ENCODE measurements around the gene M6PR. TPM values are rescaled to one million over a fixed set of nuclear protein-coding genes. Genes with fewer than 3 reads are reported as not detected.

Gene M6PR
- total and polyA plus RNA-seq, 2 of the 13 experiments (the other 11 are each of a cell fraction or from before 2014, with no cell fraction given), result 98.2 to 127 TPM

DNA sequence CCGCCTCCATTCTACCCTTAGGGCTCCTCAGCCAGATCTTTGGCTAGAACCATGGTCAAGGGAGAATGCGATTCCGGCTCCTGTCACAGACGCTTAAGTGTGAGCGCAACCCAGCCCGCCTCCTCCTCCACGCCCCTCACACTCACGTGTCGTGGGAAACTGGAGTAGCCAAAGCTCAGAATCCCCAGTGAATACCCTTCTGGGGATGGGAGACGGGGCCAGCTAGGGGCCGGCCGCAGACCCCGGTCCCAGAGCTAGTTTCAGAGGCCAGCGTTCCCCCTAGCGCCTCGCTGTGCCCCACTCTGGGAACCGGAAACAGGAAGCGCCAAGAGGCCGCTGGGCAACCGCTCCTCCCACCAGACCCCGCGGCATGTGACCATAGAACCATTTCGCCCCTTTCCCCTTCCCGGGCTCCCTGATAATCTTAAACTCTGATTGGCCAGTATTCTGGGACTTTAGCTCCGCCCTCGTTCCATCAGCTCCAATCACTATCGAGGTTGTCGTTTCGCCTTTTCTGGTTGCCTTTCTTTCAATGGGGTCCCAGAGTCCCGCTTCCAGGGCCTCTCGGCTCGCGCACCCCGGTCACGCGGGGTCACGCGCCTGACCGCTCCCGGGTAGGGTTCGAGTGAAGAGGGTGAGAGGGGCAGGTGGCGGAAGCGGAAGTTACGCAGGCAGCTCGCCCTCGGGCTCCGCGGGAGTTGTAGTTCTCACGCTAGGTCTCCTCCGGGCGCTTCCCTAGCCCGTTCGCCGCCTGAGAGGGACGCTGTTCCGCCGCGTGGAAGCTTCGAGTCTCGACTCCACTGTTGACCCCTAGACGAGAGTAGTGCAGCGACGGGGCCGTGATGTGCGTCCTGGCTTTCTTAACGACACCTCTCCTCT is at the start of gene M6PR (continued):
- TF ChIP-seq PRDM15 (CRISPR knock-in tag; IDR thresholded peaks at IDR 0.05), result peak; percentile 45; the same call in 1 of the 2 replicates
- peak; percentile 92 for TF ChIP-seq ZBTB25 (CRISPR knock-in tag; IDR thresholded peaks at IDR 0.05)
- TF ChIP-seq, protein P1, sequence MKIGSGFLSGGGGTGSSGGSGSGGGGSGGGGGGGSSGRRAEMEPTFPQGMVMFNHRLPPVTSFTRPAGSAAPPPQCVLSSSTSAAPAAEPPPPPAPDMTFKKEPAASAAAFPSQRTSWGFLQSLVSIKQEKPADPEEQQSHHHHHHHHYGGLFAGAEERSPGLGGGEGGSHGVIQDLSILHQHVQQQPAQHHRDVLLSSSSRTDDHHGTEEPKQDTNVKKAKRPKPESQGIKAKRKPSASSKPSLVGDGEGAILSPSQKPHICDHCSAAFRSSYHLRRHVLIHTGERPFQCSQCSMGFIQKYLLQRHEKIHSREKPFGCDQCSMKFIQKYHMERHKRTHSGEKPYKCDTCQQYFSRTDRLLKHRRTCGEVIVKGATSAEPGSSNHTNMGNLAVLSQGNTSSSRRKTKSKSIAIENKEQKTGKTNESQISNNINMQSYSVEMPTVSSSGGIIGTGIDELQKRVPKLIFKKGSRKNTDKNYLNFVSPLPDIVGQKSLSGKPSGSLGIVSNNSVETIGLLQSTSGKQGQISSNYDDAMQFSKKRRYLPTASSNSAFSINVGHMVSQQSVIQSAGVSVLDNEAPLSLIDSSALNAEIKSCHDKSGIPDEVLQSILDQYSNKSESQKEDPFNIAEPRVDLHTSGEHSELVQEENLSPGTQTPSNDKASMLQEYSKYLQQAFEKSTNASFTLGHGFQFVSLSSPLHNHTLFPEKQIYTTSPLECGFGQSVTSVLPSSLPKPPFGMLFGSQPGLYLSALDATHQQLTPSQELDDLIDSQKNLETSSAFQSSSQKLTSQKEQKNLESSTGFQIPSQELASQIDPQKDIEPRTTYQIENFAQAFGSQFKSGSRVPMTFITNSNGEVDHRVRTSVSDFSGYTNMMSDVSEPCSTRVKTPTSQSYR (CRISPR knock-in tag; IDR thresholded peaks at IDR 0.05; ENCODE audit: borderline replicate concordance), result no peak
- TF ChIP-seq, protein P2, sequence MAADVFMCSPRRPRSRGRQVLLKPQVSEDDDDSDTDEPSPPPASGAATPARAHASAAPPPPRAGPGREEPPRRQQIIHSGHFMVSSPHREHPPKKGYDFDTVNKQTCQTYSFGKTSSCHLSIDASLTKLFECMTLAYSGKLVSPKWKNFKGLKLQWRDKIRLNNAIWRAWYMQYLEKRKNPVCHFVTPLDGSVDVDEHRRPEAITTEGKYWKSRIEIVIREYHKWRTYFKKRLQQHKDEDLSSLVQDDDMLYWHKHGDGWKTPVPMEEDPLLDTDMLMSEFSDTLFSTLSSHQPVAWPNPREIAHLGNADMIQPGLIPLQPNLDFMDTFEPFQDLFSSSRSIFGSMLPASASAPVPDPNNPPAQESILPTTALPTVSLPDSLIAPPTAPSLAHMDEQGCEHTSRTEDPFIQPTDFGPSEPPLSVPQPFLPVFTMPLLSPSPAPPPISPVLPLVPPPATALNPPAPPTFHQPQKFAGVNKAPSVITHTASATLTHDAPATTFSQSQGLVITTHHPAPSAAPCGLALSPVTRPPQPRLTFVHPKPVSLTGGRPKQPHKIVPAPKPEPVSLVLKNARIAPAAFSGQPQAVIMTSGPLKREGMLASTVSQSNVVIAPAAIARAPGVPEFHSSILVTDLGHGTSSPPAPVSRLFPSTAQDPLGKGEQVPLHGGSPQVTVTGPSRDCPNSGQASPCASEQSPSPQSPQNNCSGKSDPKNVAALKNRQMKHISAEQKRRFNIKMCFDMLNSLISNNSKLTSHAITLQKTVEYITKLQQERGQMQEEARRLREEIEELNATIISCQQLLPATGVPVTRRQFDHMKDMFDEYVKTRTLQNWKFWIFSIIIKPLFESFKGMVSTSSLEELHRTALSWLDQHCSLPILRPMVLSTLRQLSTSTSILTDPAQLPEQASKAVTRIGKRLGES (CRISPR knock-in tag; IDR thresholded peaks at IDR 0.05; ENCODE audit: borderline replicate concordance), result no peak; the same call in 1 of the 2 replicates
- TF ChIP-seq ZMYM2 (CRISPR knock-in tag; IDR thresholded peaks at IDR 0.05), result 0 out of 2 replicates have a peak, but pooled peaks have one; percentile 74
- TF ChIP-seq ZNF605 (CRISPR knock-in tag; IDR thresholded peaks at IDR 0.05), result no peak
- TF ChIP-seq YY1 (IDR thresholded peaks at IDR 0.05; ENCODE audit: insufficient read depth, insufficient replicate concordance, low read depth, low read length), result no peak
- peak; percentile 12; the same call in 1 of the 2 replicates for TF ChIP-seq ZNF816 (CRISPR knock-in tag; IDR thresholded peaks at IDR 0.05; ENCODE audit: borderline replicate concordance)
- peak; percentile 91 for TF ChIP-seq KMT2B (CRISPR knock-in tag; IDR thresholded peaks at IDR 0.05)
- TF ChIP-seq, protein P3, sequence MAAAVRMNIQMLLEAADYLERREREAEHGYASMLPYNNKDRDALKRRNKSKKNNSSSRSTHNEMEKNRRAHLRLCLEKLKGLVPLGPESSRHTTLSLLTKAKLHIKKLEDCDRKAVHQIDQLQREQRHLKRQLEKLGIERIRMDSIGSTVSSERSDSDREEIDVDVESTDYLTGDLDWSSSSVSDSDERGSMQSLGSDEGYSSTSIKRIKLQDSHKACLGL (CRISPR knock-in tag; IDR thresholded peaks at IDR 0.05), result peak; percentile 46
- no peak for TF ChIP-seq NR3C1 (CRISPR knock-in tag; IDR thresholded peaks at IDR 0.05)
- no peak for TF ChIP-seq GTF2F1 (IDR thresholded peaks at IDR 0.05; ENCODE audit: low read length)
- peak; percentile 92 for TF ChIP-seq ZNF556 (CRISPR knock-in tag; IDR thresholded peaks at IDR 0.05; ENCODE audit: borderline replicate concordance)
- no peak for TF ChIP-seq CHD4 (IDR thresholded peaks at IDR 0.05; ENCODE audit: borderline replicate concordance, low read length)
- peak; percentile 51; the same call in 1 of the 2 replicates for TF ChIP-seq PAX8 (CRISPR knock-in tag; IDR thresholded peaks at IDR 0.05; ENCODE audit: borderline replicate concordance)
- TF ChIP-seq HOXD1 (CRISPR knock-in tag; IDR thresholded peaks at IDR 0.05), result peak; percentile 75; the same call in 1 of the 2 replicates
- TF ChIP-seq NFIB (CRISPR knock-in tag; IDR thresholded peaks at IDR 0.05; ENCODE audit: borderline replicate concordance), result no peak

Data from HepG2 (cell line).